ENCODE results near the gene EGR2.
"Not testable (repeated sequence)": the region's sequence is repeated elsewhere in the genome, so short reads cannot be mapped to it uniquely, and the experiment has no call there.

- TF ChIP-seq, protein P1, sequence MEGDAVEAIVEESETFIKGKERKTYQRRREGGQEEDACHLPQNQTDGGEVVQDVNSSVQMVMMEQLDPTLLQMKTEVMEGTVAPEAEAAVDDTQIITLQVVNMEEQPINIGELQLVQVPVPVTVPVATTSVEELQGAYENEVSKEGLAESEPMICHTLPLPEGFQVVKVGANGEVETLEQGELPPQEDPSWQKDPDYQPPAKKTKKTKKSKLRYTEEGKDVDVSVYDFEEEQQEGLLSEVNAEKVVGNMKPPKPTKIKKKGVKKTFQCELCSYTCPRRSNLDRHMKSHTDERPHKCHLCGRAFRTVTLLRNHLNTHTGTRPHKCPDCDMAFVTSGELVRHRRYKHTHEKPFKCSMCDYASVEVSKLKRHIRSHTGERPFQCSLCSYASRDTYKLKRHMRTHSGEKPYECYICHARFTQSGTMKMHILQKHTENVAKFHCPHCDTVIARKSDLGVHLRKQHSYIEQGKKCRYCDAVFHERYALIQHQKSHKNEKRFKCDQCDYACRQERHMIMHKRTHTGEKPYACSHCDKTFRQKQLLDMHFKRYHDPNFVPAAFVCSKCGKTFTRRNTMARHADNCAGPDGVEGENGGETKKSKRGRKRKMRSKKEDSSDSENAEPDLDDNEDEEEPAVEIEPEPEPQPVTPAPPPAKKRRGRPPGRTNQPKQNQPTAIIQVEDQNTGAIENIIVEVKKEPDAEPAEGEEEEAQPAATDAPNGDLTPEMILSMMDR (IDR thresholded peaks at IDR 0.05): not testable (repeated sequence)
- not testable (repeated sequence) for TF ChIP-seq POLR2A (IDR thresholded peaks at IDR 0.05)
Measured at GRCh38 chr10:62784537-62784936, 31.6 kb downstream of the EGR2 start.
